ENCODE results near the gene LRGUK. TPM values are rescaled to one million over a fixed set of nuclear protein-coding genes. Genes with fewer than 3 reads are reported as not detected.

LRGUK gene
- polyA plus RNA-seq, 3 donors = 0.41 TPM; not detected in 2

DNA sequence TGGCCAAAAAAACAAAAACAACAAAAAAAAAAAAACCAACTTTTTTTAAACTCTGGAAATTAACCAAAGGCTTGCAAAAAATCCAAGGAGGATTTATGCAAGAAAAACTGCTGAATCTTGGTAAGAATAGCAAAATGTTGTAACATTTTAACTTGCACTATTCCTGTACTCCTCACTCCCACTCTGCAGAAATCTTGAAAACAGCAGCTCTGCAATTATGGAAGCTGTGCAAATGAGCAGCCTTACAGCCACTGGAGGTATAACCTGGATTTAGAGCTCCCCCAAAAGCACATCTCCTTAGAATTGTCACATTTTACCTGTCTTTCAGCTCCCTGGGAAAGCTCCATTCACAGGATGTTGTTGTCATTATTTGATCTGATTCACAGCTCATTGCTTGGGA is 41.8 kb upstream of the LRGUK start:
- intact Hi-C loops (cut with micrococcal nuclease) = no loop called here
- Mint-ChIP-seq H3K4me3 (no peak overlapping the region), H3K9me3 (peaks cover 8 to 26% (median 18%) of the 10 kb centered on the region in 7 donors), H3K36me3 (peaks cover 2 to 5% of the 10 kb centered on the region in 2 donors), H3K27me3 (ENCODE audit: low read depth in 3 of 3) (no peaks in the 10 kb centered on the region), H3K4me1 (peaks cover 28% of the 10 kb centered on the region), H3K27ac (peak overlapping the region in 4 of 7 donors; percentile 60 to 75 (median 66))
- Histone ChIP-seq H3K9ac (ENCODE audit: insufficient read depth, low read length, poor library complexity, severe bottlenecking) (no peak overlapping the region), H3K27me3 (ENCODE audit: control insufficient read depth in 2 of 2, insufficient read depth in 2 of 2, low read length in 2 of 2) (no peaks in the 10 kb centered on the region), H3K4me3 (replicated peaks in 1 of 3; ENCODE audit: low read depth in 2 of 3, low read length in 3 of 3) (no peak overlapping the region), H4K20me1 (ENCODE audit: insufficient read depth, low read length) (no peaks in the 10 kb centered on the region), H3K4me1 (ENCODE audit: control insufficient read depth in 1 of 2, insufficient read depth in 2 of 2, low read length in 2 of 2) (peaks cover 27 to 30% of the 10 kb centered on the region in 2 donors), H3K27ac (ENCODE audit: low read depth in 1 of 2, low read length in 2 of 2) (peak overlapping the region in 1 of 2 donors; percentile 61), H3K4me2 (replicated peaks; ENCODE audit: extremely low read depth, low read length, poor library complexity, severe bottlenecking) (no peak overlapping the region), H2AFZ (ENCODE audit: insufficient read depth, low read depth, low read length, poor library complexity, severe bottlenecking) (no peak overlapping the region), H3K36me3 (replicated peaks in 1 of 2; ENCODE audit: control insufficient read depth in 1 of 2, insufficient read depth in 2 of 2, low read length in 2 of 2) (no peaks in the 10 kb centered on the region), H3K9me3 (replicated peaks in 1 of 2; ENCODE audit: control insufficient read depth in 1 of 2, insufficient read depth in 1 of 2, low read length in 2 of 2) (peaks cover 3 to 30% of the 10 kb centered on the region in 2 donors), H3K79me2 (ENCODE audit: insufficient read depth, low read length) (no peaks in the 10 kb centered on the region)
- DNase-seq = no peak
- TF ChIP-seq, protein P1, sequence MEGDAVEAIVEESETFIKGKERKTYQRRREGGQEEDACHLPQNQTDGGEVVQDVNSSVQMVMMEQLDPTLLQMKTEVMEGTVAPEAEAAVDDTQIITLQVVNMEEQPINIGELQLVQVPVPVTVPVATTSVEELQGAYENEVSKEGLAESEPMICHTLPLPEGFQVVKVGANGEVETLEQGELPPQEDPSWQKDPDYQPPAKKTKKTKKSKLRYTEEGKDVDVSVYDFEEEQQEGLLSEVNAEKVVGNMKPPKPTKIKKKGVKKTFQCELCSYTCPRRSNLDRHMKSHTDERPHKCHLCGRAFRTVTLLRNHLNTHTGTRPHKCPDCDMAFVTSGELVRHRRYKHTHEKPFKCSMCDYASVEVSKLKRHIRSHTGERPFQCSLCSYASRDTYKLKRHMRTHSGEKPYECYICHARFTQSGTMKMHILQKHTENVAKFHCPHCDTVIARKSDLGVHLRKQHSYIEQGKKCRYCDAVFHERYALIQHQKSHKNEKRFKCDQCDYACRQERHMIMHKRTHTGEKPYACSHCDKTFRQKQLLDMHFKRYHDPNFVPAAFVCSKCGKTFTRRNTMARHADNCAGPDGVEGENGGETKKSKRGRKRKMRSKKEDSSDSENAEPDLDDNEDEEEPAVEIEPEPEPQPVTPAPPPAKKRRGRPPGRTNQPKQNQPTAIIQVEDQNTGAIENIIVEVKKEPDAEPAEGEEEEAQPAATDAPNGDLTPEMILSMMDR (IDR thresholded peaks at IDR 0.05) = no peak

- TF ChIP-seq, protein P1 (IDR thresholded peaks at IDR 0.05) = no peak
- Histone ChIP-seq H3K4me1 (ENCODE audit: control insufficient read depth in 1 of 2, insufficient read depth in 2 of 2, low read length in 2 of 2) (peaks cover 27 to 30% of the 10 kb centered on the region in 2 donors), H3K79me2 (ENCODE audit: insufficient read depth, low read length) (no peaks in the 10 kb centered on the region), H3K4me2 (replicated peaks; ENCODE audit: extremely low read depth, low read length, poor library complexity, severe bottlenecking) (no peak overlapping the region), H3K27me3 (ENCODE audit: control insufficient read depth in 2 of 2, insufficient read depth in 2 of 2, low read length in 2 of 2) (no peaks in the 10 kb centered on the region), H2AFZ (ENCODE audit: insufficient read depth, low read depth, low read length, poor library complexity, severe bottlenecking) (no peak overlapping the region), H3K9ac (ENCODE audit: insufficient read depth, low read length, poor library complexity, severe bottlenecking) (no peak overlapping the region), H3K27ac (ENCODE audit: low read depth in 1 of 2, low read length in 2 of 2) (no peak overlapping the region), H3K9me3 (replicated peaks in 1 of 2; ENCODE audit: control insufficient read depth in 1 of 2, insufficient read depth in 1 of 2, low read length in 2 of 2) (peaks cover 16 to 36% of the 10 kb centered on the region in 2 donors), H4K20me1 (ENCODE audit: insufficient read depth, low read length) (no peaks in the 10 kb centered on the region), H3K4me3 (replicated peaks in 1 of 3; ENCODE audit: low read depth in 2 of 3, low read length in 3 of 3) (no peak overlapping the region), H3K36me3 (replicated peaks in 1 of 2; ENCODE audit: control insufficient read depth in 1 of 2, insufficient read depth in 2 of 2, low read length in 2 of 2) (no peaks in the 10 kb centered on the region)
- peaks cover 2 to 5% of the 10 kb centered on the region in 2 donors for H3K36me3 Mint-ChIP-seq
- no peaks in the 10 kb centered on the region for H3K27me3 Mint-ChIP-seq (ENCODE audit: low read depth in 3 of 3)
- no peak overlapping the region for H3K27ac Mint-ChIP-seq
- DNase-seq = no peak
- H3K4me1 Mint-ChIP-seq = peaks cover 28% of the 10 kb centered on the region
- intact Hi-C loops (cut with micrococcal nuclease) = no loop called here
- H3K4me3 Mint-ChIP-seq = no peak overlapping the region
- no CpG with 5 or more reads among the region's 2 CpGs for WGBS (ENCODE audit: insufficient coverage)
- H3K9me3 Mint-ChIP-seq = peaks cover 12 to 34% (median 25%) of the 10 kb centered on the region in 7 donors
Observed at GRCh38 chr7:134086998-134087735, 40.0 kb upstream of the LRGUK start.

Data from CD14-positive monocyte (primary cell).